NCI-H1694 treated with DMSO at 0.1 percent for 48 hours (cell line): ENCODE data around the gene ZNF217.
"Not testable (repeated sequence)": the region's sequence is repeated elsewhere in the genome, so short reads cannot be mapped to it uniquely, and the experiment has no call there.

ENCODE experiments used
- DNase-seq: peaks from one replicate; lab custom pipeline; 2025; lab: John Stamatoyannopoulos, UW

The ZNF217 gene

DNA sequence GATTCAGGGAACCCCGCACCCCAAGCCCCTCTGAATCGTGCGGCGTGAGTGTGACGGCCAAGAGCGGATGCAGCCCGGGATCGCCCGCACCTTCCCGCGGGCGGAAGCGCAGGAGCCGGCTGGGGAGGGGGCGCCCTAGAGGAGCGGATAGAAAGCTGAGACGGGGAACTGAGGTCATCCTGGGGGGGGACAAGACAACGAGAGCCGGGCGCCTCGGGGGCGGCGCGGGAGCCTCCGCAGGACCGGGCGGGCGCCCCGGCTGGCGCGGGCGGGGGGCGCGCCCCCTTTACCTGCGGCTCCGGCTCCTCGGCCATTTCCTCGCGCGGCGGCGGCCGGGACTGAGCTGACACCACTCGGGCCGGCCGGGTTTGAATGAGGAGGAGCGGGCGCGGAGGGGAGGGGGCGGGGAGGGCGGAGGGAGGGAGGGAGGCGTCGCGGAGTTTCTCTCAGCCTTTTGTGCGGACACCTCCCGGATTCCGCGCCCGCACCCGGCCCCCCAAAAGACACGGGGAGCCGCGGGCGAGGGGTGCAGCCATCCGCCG is at the start of gene ZNF217:
TSS of gene ZNF217 (minus strand) at position 374 of the 542 bp plus-strand sequence. CDS start 11,013 bp downstream, outside the sequence.
- DNase-seq = not testable (repeated sequence)

DNA sequence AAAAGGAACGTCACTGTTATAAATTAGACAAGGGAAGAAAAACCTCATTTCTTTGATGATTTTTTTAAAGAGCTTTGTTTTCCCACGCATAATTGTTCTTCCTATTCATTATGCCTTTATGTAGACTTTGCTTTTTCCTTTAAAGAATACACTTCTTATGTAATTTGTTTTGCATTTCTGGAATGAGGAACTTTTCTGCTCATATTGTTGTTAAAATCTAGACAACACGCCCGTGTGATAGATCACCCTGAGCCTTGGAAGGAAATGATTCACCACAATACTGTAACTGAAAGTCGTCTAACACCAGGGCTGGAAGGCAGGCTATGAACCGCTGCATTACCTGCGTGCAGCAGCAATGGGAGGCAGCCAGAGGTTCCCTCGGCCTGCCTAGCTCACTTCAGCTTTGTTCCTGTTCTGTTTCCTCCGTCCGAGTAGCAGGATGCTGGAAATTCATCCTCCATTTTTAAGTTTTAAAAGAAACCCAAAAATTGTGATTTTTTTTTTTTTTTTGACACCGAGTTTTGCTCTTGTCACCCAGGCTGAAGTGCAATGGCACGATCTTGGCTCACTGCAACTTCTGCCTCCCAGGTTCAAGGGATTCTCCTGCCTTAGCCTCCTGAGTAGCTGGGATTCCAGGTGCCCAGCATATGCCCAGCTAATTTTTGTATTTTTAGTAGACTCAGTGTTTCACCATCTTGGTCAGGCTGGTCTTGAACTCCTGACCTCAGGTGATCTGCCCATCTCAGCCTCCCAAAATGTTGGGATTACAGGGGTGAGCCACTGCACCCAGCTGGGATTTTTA is 49.6 kb upstream of the ZNF217 start:
- no peak for DNase-seq

DNA sequence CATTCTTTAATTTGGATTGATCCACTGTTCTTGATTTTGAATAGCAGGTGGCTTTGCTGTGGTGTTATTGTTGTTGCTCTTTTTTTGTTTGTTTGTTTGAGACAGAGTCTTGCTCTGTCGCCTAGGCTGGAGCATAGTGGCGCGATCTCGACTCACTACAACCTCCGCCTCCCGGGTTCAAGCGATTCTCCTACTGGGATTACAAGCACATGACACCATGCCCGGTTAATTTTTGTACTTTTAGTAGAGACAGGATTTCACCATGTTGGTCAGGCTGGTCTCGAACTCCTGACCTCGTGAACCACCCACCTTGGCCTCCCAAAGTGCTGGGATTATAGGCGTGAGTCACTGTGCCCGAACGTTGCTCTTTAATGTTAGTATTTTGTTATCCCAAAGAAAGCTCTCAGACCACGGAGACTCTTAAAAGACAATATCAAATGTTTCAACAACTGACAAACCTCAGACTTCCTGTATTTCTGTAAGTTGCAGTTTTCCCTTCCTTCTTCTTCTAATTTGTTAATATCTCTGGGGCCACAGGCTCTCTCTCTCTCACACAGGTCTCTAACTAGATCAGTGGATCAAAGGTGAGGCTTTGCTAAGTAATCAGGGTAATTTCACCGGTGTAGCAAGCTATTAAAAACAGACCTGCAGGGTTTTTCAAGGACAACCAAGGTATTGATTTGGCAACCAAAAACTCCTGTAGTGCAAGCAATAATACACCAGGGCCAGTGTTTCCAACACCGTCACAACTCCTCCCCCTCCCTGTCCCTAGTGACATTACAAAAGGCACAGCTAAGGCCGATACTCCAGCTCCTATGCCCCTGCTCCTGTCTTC is 48.8 kb upstream of the ZNF217 start:
- DNase-seq = no peak

DNA sequence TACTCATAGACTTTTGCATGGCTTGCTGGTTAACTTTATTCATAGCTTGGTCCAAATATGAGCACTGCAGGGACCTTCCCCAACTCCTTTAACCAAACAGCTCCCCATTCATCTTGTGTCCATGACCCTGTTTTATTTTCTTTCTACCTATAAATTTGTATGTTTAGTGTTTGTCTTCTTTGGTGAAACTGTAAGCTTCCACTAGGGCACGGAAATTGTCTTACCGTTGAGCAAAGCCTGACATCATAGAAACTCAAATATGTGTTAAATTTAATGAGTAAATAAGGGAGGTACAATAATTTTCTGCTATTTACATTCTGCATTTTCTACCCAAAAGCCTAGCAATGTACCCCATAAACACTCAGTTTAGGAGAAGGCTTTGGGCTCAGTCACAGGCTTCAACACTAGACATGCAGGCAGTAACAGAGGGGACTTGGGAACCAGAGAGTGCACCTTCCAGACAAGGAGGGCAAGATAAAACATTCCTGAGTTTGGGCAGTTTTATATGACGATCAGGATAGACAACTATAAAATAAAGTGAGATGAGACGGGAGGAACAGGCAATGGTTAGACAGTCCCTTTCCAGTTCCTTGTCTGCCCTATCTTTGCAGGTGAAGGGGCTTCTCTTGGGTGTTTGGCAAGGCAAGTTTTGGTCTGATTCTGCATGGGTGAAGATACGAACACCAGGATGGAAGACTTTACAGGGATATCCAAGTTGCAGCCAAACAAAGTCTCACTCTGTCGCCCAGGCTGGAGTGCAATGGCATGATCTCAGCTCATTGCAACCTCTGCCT is 46.2 kb upstream of the ZNF217 start:
- no peak for DNase-seq

DNA sequence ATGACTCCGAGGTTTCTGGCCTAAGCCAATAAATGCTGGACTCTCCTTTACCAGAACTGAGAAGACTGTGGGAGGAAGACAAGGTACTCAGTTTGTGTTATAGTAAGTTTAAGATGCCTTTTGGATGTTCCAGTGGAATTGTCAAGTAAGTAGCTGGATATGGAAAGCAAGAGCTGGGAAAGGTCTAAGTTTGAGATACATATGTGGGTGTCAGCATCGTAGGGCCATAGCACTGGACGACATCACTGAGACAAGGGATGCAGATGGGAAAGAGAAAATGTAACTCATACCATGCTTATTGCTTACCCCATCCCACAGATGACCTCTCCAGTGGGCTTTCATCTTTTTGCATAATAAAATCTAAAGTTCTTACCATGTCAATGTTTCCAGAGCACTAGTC is 45.5 kb upstream of the ZNF217 start:
- no peak for DNase-seq

DNA sequence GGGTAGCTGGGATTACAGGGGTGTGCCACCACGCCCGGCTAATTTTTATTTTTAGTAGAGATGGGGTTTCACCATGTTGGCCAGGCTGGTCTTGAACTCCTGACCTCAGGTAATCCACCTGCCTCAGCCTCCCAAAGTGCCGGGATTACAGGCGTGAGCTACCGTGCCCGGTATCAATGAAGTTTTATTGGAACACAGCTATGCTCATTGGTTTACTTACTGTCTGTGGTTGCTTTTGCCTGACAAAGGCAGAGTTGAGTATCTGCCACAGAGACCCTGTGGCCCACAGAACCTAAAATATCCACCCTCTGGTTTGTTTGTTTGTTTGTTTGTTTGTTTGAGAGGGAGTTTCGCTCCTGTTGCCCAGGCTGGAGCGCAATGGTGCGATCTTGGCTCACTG is 43.7 kb upstream of the ZNF217 start:
- DNase-seq = not testable (repeated sequence)

DNA sequence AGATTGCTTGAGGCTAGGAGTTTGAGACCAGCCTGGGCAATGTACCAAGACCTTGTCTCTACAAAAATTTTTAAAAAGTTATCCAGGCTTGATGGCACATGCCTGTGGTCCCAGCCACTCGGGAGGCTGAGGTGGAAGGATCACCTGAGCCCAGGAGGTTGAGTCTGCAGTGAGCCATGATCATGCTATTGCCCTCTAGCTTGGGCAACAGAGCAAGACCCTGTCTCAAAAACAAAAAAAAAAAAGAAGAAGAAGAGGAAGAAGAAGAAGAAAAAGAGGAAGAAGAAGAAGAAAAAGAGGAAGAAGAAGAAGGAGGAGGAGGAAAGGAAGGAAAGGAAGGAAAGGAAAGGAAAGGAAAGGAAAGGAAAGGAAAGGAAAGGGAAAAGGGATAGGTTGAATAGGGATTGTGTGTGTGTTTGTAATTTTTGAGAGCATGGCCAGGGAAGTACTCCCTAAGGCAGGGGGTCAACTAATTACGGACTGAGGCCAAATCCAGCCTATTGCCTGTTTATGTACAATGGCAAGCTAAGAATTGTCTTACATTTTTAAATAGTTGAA is 43.0 kb upstream of the ZNF217 start:
- DNase-seq = no peak

DNA sequence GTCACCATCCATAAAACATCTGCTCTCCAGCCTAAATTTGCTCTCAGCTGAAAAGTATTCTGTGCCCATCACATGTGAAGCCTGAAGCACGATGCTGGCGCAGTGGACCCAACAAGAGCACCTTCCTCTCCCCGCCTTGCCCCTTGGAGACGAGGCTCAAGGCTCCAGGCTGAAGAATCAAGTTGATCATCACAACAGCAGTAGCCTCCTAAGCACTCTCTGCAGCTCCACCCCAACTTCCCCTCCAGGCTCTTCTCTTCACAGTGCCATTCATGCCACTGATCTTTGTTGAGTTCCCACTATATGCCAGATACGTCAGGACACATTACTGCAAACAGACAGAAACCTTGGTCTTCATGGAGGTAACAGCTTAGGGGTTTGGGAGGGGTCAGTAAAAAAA is 41.6 kb upstream of the ZNF217 start:
- DNase-seq = no peak

DNA sequence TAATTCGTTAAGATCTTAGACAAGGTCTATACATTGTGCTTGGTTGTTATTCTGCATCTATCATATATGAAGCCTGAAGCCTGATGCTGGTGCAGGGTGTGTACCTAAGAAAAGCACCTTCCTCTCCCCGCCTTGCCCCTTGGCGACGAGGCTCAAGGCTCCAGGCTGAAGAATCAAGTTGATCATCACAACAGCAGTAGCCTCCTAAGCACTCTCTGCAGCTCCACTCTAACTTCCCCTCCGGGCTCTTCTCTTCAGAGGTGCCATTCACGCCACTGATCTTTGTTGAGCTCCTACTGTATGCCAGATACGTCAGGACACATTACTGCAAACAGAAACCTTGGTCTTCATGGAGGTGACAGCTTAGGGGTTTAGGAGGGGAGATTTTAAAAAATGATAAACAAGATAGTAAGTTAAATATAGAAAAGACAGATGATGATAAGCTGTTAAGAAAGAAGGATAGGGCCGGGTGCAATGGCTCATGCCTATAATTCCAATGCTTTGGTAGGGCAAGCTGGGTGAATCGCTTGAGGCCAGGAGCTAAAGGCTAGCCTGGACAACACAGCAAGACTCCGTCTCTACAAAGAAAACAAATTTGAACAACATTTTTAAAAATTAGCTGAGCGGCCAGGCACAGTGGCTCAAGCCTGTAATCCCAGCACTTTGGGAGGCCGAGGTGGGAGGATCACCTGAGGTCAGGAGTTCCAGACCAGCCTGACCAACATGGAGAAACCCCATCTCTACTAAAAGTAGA is 38.4 kb upstream of the ZNF217 start:
- DNase-seq = no peak

DNA sequence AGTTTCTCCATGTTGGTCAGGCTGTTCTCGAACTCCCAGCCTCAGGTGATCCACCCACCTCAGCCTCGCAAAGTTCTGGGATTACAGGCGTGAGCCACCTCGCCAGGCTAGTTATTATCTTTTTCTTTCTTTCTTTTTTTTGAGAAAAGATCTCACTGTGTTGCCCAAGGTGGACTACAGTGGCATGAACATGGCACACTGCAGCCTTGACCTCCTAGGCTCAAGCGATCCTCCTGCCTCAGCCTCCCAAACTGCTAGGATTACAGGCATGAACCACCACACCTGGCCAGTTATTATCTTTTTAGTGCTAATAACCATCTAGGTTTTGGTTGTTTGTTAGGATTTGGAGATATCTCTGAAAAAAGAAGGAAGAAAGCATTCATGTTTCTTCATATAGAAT is 35.8 kb upstream of the ZNF217 start:
- DNase-seq = no peak

DNA sequence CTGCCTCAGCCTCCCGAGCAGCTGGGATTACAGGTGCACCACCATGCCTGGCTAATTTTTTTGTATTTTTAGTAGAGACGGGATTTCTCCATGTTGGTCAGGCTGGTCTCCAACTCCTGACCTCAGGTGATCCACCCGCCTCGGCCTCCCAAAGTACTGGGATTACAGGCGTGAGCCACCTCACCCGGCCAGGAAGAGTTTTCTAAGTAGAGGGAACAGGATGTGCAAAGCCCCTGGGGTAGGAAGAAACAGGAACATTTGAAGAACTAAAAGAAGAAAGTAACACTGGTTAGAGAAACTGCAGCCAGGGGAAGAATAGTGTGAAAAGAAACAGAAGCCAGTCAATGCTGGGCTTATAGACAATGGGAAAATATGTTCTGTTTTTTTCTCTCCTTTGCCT is 35.1 kb upstream of the ZNF217 start:
- not testable (repeated sequence) for DNase-seq

DNA sequence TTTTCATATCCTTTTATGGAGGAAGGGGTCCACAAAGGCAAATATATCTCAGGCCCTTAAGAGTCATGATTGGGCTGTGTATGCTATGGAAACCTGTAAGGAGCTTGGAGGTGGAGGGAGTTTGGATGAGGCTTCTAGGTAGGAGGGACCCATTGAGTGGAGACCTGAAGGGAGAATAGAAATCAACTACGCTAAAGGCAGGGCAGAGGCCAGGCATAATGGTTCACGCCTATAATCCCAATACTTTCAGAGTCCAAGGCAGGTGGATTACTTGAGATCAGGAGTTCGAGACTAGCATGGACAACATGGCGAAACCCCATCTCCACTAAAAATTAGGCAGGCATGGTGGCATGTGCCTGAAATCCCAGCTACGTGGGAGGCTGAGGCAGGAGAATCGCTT is 34.4 kb upstream of the ZNF217 start:
- no peak for DNase-seq

DNA sequence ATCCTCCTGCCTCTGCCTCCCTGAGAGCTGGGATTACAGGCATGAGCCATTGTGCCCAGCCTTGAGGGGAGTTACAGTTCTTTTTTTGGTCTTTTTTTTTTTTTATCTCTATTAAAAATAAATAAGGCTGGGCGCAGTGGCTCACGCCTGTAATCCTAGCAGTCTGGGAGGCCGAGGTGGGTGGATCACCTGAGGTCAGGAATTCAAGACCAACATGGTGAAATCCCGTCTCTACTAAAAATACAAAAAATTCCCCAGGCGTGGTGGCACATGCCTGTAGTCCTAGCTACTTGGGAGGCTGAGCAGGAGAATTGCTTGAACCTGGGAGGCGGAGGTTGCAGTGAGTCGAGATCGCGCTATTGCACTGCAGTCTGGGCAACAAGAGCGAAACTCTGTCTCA is 33.4 kb upstream of the ZNF217 start:
- not testable (repeated sequence) for DNase-seq

DNA sequence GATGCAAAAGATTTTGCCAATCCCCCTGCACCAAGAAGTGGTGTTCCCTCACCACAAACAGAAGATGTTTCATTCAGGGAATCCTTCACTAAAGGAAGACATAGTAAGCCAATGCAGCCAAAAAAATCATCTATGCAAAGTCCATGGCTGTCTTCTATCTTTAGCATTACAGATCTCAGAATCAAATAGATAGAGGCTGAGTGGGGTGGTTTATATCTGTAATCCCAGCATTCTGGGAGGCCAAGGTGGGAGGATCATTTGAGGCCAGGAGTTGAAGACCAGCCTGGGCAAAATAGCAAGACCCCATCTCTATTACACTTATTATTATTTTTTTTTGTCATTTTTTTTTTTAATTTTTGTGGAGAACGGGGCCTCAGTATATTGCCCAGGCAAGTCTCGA is 32.9 kb upstream of the ZNF217 start:
- no peak for DNase-seq

DNA sequence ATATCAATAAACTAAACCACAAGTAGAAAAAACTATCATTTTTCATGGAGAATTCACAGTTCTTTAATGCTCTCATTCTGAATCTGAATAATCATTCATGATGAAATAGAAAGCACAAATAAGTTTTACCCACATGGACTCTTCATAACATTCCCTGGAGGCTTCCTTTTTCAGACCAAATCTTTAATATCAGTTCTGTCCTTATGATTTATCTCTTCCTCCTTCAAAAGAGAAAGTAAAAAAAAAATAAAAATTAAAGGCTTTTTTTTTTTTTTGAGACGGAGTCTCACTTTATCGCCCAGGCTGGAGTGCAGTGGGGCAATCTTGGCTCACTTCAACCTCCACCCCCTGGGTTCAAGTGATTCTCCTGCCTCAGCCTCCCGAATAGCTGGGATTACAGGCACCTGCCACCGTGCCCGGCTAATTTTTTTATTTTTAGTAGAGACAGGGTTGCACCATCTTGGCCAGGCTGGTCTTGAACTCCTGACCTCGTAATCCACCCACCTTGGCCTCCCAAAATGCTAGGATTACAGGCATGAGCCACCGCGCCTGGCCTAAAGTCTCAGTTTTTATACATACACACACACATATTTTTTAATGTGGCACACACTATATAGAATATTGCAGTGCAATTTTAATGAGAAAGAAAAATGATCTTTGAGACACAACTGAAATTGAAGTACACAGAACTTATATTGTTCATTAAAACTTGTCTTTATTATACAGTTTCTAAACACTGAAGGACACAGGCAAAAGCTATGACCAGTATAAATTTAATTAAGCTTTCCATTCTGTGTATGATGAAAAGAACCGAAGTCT is 31.9 kb upstream of the ZNF217 start:
- DNase-seq = no peak

DNA sequence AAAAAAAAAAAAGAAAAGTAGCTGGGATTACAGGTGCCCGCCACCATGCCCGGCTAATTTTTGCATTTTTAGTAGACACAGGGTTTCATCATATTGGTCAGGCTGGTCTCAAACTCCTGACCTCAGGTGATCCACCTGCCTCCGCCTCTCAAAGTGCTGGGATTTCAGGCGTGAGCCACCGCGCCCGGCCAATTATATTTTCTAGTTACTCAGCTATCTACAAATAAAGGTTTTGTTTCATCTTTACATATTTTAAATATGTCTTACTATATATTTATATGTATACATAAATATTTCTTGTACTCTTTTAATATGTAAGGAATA is 31.2 kb upstream of the ZNF217 start:
- not testable (repeated sequence) for DNase-seq

DNA sequence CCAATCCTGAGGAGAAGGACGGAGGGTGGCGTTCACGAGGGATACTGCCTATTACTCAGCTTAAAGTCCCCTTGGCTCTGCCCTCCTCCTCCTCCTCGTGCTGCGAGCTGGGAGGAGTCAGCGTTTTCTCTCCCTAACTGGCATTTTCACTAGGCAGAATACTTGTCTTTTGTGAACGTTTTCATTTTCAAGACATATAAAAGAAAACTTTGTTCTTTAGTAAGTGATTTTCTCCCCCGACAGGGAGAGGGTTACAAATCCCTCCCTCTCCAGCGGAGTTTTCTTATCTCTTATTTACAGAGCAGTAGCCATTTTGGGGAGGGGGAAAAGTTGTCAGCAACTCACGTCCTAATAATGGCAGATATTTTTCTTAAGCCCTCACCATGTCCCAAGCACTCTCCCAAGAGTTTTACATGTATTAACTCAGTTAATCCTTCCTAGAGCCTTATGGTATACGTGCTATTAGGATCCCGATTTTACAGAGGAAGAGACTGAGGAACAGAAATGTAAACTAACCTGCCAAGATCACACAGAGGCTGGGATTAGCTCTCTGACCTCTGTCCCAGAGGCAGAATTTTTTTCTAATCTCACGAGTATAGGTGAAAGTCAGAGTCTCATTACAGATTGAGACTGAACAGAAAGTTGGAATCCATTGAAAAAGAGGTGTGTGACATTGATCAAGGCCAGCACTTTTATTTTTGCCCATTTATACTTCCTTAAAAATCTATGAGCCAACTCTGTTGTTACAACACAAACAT is 30.0 kb upstream of the ZNF217 start:
- peak; percentile 67 for DNase-seq

DNA sequence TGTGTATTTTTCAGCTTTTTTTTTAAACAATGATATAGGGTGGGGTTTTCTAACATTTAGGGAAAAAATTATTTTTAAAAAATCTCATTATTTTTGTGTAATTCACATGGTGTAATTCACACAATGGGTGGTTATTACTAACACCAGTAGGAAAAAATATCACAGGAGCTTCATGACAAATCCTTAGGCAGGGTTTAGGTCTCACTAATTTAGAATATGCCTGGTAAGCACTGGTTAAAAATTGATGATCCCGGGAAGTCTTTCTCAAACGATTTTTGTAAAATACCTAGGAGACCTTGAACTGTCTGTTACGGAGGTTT is 29.5 kb upstream of the ZNF217 start:
- no peak for DNase-seq

DNA sequence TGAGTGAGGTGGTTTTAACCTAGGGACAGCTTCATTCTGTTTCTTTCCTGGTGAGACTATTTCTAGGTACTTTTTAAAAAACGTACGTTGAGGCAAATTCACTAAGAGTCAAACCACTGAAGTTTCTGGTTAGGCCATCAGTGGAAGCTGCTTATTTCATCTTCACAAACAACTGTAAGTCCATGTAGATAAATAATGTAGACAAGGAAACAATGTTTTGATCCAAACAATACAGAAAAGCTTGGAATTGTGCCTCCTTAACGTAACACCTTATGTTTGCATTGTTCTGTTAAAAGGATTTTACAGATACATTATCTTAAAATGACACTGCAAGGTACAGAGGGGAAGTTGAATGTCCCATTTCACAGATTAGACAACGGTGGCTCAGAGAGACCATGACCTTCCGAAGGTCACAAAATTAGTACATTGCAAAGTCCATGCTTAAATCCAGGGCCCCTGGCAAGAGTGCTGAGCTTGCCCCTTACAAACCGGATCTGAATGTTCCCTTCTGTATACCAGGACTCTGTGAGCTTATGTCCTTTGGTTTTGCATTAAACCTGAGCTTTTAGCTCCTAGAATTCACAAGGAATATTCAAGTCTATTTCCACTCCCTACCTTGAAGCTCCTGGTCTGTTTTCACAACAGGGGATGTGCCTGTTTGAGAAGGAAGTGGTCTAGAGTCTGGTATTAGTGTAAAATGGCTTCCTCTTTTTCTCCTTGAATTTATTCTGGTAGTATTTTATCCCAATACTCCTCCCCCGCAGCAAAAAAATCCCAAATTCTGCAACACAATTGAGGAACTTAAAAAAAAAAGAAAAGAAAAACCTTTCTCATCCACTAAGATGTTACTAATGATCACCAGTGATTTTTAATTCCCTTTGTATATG is 28.9 kb upstream of the ZNF217 start:
- DNase-seq = no peak
